GOT3 (cell line): ENCODE measurements around the gene FAM177B.
A peak's percentile ranks its signal among the peaks of the same experiment; 100 is the strongest.
"Not testable (repeated sequence)": the region's sequence is repeated elsewhere in the genome, so short reads cannot be mapped to it uniquely, and the experiment has no call there.

Experiments
- DNase-seq: peaks from one replicate; lab custom pipeline; 2025; ENCODE audit warnings: mixed read lengths; lab: John Stamatoyannopoulos, UW

FAM177B gene

GRCh38 chr1:222741630-222742457 lies 4.8 kb downstream of the FAM177B start:
- not testable (repeated sequence) for DNase-seq

- no peak for DNase-seq
Observed at GRCh38 chr1:222749927-222750326, 12.9 kb downstream of the FAM177B start.

GRCh38 chr1:222750651-222751050 lies 13.6 kb downstream of the FAM177B start:
- no peak for DNase-seq

- no peak for DNase-seq
Observed at GRCh38 chr1:222751255-222751654, 14.3 kb downstream of the FAM177B start.

DNA sequence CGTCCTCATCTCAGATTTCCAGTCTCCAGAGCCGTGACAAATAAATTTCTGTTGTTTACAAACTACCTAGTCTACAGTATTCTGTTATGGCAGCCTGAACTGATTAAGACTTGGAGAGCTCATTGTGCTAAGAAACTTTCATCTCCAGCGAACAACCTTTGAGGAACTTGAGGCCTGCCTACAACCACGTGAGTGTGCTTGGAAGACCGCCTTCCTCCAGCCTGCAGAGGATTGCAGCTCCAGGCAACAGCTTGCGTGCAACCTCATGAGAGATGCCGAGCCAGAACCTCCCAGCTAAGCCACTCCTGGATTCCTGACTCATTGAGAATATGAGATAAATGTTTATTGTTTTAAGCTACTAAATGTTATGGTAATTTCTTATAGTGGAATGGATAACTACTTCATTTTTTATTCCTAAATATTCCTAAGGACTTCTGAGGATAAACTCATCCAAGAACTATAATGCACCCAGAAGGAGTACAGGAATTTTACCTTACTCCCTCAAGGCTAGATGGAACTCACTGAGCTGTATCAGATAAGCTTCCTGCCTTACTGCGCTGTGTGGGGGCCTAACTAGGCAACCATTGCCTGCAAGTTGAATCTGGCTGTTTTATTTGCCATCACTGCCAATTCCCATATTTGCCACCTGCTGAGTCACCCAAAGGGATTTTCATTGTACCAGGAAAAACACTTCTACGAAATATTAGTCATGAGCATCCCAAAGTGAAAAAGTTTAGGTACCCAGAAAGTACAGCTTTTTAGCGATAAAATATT lies 17.6 kb downstream of the FAM177B start:
- peak; percentile 76 for DNase-seq

DNA sequence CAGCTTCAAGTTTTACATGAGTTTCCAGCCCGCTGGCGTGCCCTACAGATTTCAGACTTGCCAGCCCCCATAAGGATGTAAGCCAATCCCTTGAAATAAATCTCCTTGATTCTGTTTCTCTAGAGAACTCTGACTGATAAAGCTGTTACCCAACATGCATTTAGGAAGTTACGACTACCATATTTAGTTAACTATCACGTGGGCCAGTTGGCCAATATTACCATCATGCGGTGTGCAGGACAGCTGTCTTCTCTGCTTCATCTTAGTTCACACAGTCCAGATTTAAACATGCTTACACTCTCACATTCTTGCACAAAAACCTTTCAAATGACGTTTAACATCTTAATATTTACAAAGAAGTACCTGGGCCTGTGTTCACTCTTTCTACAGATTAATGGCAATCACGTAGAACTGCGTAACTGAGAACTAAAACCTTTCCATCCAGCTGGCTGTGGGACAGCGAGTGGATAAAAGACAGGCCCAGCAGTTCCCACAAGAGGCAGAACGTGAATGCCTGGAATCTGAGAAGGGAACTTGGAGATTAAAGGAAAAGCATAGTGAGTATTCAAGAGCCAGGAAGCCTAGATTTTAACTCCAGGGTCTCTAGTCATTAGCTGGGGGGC lies 20.8 kb downstream of the FAM177B start:
- no peak for DNase-seq

DNA sequence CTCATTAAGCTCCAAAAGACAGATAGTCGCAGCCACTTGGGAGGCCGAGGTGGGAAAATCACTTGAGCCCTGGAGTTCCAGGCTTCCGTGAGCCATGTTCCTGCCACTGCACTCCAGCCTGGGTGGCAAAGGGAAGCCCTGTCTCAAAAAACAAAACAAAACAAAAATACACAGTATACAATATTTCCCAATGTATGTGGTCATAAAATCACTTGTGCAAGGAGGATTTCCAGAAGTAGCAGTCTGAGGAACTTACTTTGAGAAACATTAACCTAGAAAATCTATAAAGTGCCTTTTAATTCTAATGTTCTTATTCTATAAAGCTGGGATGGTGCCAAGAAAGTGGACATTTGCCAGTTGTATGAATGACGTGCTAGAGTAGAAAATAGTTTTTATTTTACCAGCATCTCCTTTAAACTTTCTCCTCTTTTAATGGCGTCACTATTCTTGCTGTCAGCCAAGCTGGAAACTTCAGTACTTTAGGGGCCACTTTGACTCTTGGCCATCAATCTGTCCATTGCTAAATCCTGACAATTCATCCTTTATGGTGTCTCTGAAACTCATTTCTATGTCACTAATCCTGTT lies 22.5 kb downstream of the FAM177B start:
- DNase-seq, result no peak

DNA sequence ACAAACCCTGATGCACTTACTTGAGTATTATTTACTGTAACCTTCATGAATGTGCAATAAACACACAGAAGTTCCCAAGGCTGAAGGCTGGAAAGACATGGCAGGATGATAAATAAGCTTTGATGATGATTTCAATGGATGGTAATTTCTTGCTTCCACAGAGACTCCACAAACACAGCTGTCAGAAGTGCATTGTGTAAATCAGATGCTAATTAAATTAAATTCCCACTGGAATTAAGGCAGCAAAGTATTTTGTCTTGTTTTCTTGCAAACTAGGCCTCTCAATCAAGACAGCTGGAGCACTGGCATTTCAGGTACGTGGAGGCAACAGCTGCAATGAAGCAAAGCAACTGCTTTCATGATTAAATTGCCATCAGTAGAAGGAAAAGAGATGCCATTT lies 24.1 kb downstream of the FAM177B start:
- no peak for DNase-seq

DNA sequence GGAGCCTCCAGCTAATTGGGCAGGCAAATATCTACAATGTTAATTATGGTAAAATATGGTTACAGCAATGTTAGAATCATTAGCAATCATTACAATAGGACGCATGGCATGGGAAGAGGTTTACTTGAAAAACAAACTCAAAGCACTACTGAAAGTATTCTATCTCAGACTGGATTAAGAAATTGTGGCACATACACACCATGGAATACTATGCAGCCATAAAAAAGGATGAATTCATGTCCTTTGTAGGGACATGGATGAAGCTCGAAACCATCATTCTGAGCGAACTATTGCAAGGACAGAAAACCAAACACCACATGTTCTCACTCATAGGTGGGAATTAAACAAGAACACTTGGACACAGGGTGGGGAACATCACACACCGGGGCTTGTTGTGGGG lies 25.2 kb downstream of the FAM177B start:
- DNase-seq, result not testable (repeated sequence)

DNA sequence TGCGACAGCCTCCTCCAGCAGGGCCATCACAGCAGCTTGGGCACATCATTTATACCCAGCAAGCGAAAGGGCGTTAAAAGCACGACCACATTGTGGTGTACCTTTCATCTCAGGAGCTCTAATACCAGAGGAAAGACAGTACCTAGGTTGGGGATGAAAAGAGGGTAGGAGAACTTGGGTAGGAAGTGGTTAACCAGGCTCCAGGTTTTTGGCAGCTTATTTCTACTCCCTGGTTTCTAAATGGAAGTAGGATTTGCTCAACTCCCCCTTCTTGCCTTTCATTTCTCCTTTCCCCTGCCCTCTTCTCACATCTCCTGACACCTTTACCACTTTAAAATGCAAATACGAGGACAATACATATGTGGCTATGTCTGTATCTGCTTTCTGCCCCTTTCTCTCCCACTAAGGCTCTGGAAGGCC lies 30.2 kb downstream of the FAM177B start:
- DNase-seq, result no peak

DNA sequence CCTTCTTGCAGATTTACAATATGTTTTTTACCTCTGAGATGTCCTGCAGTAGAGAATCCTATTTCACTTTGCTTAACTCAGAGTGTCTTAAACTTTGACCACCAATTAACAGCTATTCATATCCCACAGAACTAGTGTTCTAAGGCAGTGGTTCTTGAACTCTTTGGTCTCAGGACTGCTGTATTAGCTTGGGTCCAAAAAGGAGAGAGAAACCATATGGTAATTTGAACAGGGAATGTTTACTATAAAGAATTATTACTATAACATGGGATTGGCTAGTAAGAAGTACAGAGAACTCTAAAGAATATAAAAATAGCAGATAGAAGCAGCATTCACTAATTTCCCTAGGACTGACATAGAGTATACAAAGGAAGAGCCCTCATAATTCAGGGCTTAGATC lies 31.6 kb downstream of the FAM177B start:
- DNase-seq, result no peak

GRCh38 chr1:222769181-222769580 lies 32.2 kb downstream of the FAM177B start:
- DNase-seq, result no peak

DNA sequence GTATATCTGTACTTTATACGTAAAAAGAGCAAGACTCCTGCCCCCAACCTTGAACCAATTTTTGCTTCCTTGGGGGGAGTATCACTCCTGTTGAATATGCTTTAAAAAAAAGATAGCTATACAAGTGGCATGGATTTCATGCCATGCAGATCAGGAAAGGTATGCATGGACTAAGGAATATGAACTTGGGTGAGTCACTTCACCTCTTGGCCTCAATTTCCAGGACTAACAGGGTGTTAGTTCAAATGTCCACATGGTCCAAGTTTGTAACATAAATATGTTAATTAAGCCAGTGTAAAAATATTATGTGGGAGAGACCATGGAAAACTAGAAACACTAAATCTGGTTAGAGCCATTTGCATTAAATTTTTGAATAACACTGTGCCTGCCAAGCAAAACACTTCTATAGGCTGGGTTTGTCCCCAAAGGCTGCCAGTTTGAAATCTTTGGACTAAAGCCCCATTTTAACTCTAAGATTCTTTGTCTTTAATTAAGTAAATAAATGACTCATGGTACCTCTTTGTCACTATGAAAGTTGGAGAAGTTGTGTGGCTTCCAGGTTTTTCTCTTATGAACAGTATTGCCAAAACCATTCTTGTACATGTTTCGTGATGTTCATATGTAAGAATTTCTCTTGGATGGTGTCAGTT lies 33.1 kb downstream of the FAM177B start:
- DNase-seq, result no peak

DNA sequence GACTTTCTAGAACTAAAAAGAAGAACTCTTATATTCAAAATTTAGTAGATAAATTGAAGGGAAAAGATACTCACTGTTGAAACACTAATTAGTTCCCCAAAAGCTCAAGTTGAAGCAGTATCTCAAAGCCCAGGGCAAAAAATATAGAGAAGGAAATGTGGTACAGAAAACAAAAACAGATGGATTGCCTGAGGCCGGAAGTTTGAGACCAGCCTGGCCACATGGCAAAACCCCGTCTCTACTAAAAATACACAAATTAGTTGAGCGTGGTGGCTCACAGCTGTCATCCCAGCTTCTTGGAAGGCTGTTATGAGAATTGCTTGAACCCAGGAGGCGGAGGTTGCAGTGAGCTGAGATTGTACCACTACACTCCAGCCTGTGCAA lies 36.0 kb downstream of the FAM177B start:
- DNase-seq, result no peak

DNA sequence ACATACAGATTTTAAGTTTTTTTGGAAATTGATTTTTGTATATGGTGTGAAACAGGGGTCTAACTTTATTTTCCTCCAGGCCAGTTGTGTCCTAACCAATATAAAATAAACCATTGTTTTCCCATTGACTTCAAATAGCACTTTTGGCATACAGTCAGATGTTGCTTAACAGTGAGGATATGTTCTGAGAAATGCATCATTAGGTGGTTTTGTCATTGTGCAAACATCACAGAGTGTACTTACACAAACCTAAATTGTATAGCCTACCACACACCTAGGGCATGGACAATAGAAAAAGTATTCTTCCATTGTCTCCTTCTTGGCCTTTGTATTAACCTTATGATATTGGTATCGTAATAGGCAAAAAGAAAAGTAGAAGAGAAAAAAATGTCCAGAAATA lies 40.5 kb downstream of the FAM177B start:
- no peak for DNase-seq

DNA sequence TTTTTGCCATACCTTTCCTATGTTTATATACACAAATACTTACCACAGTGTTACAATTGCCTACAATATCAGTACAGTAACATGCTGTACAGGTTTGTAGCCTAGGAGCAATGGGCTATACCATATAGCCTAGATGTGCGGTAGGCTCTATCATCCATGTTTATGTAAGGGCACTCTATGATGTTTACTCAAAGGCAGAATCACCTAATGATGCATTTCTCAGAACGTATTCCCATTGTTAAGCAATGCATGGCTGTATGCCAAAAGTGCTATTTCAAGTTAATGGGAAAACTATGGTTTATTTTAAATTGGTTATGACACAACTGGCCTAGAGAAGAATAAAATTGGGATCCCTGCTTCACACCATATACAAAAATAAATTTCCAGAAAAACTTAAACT lies 41.0 kb downstream of the FAM177B start:
- no peak for DNase-seq

GRCh38 chr1:222781251-222781650 lies 44.2 kb downstream of the FAM177B start:
- DNase-seq, result no peak

DNA sequence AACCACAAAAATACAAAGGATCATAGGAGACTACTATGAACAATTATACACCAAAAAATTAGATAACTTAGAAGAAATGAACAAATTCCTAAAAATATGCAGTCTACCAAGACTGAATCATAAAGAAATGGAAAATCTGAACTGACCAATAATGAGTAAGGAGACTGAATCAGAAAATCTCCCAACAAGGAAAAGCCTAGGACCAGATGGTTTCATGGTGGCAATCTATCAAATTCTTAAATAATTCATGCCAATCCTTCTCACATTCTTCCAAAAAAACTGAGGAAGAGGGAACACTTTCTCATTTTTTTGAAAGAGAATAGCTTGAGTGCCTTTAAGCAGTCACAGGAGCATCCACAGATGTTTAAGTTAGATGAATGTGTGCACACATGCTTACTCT lies 46.0 kb downstream of the FAM177B start:
- no peak for DNase-seq

DNA sequence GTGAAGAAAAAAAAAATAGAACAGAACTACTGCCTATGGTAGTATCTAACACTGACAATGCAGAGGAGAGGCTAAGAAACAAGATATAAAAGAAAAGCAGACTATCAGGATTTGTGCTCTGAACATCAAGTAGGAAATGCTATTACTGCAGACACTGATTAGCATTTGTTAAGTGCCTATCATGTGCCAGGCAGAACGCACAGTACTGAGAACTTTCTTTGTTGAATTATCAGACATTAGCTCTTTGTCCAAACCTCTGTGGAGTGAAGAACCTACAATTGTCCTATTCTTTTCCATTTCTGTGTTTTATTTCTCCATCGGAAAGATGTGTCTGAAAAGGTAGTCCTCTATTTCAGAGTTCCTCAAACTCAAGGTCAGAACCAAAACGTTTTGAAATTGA lies 47.4 kb downstream of the FAM177B start:
- DNase-seq, result no peak

- no peak for DNase-seq
Observed at GRCh38 chr1:222784916-222785315, 47.9 kb downstream of the FAM177B start.

DNA sequence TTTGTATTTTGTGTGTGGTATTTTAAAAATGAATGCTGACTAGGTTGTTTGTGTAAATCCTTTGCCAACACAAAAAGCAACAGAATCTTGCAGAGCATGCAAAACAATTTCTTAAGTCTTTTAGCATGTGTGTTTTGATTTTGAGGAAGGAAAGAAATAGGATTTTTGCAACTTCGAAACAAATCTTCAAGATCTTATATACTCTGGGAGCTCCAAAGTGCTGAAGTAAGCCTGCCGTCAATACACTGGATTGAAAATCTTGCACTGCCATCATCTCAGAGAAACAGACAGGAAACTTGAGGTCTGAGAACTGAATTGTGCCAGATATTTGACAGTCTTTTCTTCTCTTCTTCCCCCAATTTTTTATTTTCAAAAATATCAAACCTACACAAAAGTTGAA lies 48.5 kb downstream of the FAM177B start:
- DNase-seq, result no peak

- no peak for DNase-seq
Observed at GRCh38 chr1:222786121-222786520, 49.1 kb downstream of the FAM177B start.
